Measurements from ENCODE around the gene EBLN2. TPM values are rescaled to one million over a fixed set of nuclear protein-coding genes. Genes with fewer than 3 reads are reported as not detected.

EBLN2 gene
- total RNA-seq, 1 donor: 6.2 TPM

DNA sequence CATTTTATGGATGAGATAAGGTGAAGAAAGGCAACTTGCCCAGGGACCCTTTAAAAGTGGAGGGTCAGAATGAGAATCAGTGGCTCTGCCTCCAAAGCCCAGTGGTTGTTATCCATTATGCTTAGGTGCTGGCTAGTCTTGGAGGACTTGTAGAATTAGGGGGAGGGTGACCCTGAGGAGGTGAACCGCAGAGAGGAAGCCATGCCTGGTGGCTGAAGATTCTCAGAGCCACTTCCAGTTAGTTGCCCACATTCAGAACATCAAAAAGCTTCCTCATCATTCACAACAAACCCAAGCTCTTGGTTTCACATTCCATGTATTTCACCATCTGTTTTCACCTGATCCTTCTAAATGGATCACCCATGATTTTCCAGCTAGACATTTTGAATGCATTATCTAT is 11.2 kb downstream of the EBLN2 start:
- H4K20me1 ChIP-seq (ENCODE audit: insufficient read depth, low read length): no peaks in the 10 kb centered on the region
- DNase-seq (ENCODE audit: insufficient read length, low spot score, missing footprints): no peak
- TF ChIP-seq, protein P1, sequence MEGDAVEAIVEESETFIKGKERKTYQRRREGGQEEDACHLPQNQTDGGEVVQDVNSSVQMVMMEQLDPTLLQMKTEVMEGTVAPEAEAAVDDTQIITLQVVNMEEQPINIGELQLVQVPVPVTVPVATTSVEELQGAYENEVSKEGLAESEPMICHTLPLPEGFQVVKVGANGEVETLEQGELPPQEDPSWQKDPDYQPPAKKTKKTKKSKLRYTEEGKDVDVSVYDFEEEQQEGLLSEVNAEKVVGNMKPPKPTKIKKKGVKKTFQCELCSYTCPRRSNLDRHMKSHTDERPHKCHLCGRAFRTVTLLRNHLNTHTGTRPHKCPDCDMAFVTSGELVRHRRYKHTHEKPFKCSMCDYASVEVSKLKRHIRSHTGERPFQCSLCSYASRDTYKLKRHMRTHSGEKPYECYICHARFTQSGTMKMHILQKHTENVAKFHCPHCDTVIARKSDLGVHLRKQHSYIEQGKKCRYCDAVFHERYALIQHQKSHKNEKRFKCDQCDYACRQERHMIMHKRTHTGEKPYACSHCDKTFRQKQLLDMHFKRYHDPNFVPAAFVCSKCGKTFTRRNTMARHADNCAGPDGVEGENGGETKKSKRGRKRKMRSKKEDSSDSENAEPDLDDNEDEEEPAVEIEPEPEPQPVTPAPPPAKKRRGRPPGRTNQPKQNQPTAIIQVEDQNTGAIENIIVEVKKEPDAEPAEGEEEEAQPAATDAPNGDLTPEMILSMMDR (IDR thresholded peaks at IDR 0.05; ENCODE audit: extremely low read depth, low read depth, low read length): no peak
- H3K9me3 ChIP-seq (ENCODE audit: low read depth, low read length): no peaks in the 10 kb centered on the region
- no peaks in the 10 kb centered on the region for H3K79me2 ChIP-seq (ENCODE audit: insufficient read depth, low read length)
- H3K4me3 ChIP-seq (ENCODE audit: insufficient read depth, low read length): no peak overlapping the region
- H3K4me2 ChIP-seq (ENCODE audit: insufficient read depth, low read length): no peak overlapping the region
- no peaks in the 10 kb centered on the region for H3K27me3 ChIP-seq (ENCODE audit: insufficient read depth, low read length)
- peaks cover 50% of the 10 kb centered on the region for H3K4me1 ChIP-seq (ENCODE audit: insufficient read depth, low read length)
- H3K27ac ChIP-seq (ENCODE audit: low read depth, low read length): no peak overlapping the region
- no peak overlapping the region for H2AFZ ChIP-seq (ENCODE audit: low read length)
- H3K36me3 ChIP-seq (ENCODE audit: insufficient read depth, low read length): no peaks in the 10 kb centered on the region

- no peak overlapping the region for H2AFZ ChIP-seq (ENCODE audit: low read length)
- H3K27me3 ChIP-seq (ENCODE audit: insufficient read depth, low read length): no peaks in the 10 kb centered on the region
- TF ChIP-seq, protein P1 (IDR thresholded peaks at IDR 0.05; ENCODE audit: extremely low read depth, low read depth, low read length): no peak
- no peaks in the 10 kb centered on the region for H3K79me2 ChIP-seq (ENCODE audit: insufficient read depth, low read length)
- H3K4me1 ChIP-seq (ENCODE audit: insufficient read depth, low read length): peaks cover 50% of the 10 kb centered on the region
- H3K4me3 ChIP-seq (ENCODE audit: insufficient read depth, low read length): no peak overlapping the region
- H3K27ac ChIP-seq (ENCODE audit: low read depth, low read length): peak overlapping the region; percentile 32
- no peaks in the 10 kb centered on the region for H4K20me1 ChIP-seq (ENCODE audit: insufficient read depth, low read length)
- H3K4me2 ChIP-seq (ENCODE audit: insufficient read depth, low read length): peak overlapping the region; percentile 11
- no peaks in the 10 kb centered on the region for H3K36me3 ChIP-seq (ENCODE audit: insufficient read depth, low read length)
- H3K9me3 ChIP-seq (ENCODE audit: low read depth, low read length): no peaks in the 10 kb centered on the region
- no peak for DNase-seq (ENCODE audit: insufficient read length, low spot score, missing footprints)
Measured at GRCh38 chr3:73073091-73073707, 11.7 kb downstream of the EBLN2 start.

DNA sequence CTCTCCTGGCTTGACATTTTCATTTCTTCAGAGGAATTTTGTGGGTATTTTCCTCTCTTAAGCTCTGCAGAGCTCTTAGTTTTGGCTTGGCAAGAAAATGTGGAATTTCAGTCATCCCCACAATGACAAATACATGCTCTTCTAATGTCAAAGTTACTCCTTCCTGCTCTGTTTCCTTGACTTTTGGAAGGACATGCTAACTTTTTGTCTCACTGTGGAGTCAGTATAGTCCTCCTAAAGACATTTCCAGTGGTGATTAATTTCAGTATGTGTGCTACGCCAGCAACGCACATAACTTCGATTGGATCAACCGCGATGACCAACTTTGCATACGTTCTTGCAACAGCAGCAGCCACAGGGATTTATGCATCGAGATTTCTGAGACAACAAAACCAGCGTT is 13.3 kb downstream of the EBLN2 start:
- Histone ChIP-seq H3K4me2 (ENCODE audit: insufficient read depth, low read length) (peak overlapping the region; percentile 3), H3K79me2 (ENCODE audit: insufficient read depth, low read length) (no peaks in the 10 kb centered on the region), H3K36me3 (ENCODE audit: insufficient read depth, low read length) (no peaks in the 10 kb centered on the region), H4K20me1 (ENCODE audit: insufficient read depth, low read length) (no peaks in the 10 kb centered on the region), H3K9me3 (ENCODE audit: low read depth, low read length) (no peaks in the 10 kb centered on the region), H3K27me3 (ENCODE audit: insufficient read depth, low read length) (no peaks in the 10 kb centered on the region), H2AFZ (ENCODE audit: low read length) (no peak overlapping the region), H3K4me1 (ENCODE audit: insufficient read depth, low read length) (peaks cover 45% of the 10 kb centered on the region), H3K27ac (ENCODE audit: low read depth, low read length) (no peak overlapping the region), H3K4me3 (ENCODE audit: insufficient read depth, low read length) (no peak overlapping the region)
- TF ChIP-seq, protein P1 (IDR thresholded peaks at IDR 0.05; ENCODE audit: extremely low read depth, low read depth, low read length): no peak
- no peak for DNase-seq (ENCODE audit: insufficient read length, low spot score, missing footprints)

DNA sequence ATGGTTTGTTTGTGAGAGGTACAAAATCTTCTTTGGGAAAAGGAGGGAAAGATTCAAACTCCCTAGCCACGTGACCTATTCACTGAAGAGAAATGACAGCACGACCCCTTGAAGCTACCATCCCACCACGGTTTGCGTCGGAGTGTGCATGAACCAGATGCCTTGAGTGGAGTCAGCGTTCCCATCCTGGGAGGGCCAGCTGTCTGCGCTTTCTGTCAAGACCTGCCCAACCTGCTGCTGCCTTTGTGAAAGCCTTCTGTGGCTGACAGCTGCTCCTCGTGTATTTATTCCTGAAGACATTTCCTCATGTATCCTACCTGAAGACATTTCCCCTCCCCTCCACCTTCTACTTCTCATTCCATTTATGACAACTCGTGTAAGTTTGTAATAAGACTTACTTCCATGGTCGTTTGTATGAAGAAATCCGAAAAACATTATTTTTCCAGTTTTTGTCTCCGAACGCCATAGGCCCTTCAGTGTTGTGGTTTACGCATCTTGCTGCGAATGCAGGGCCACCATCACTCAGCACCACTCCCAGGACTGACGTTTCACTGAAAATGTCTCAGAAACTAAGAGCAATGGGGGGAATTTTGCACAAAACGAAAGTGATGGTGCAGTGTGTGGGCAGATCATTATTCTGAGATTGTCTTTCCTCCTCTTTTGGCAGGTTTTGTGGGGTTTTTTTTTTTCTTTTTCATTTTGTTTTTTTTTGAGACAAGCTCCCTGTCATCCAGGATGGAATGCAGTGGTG is 18.9 kb downstream of the EBLN2 start:
- H3K4me1 ChIP-seq (ENCODE audit: insufficient read depth, low read length): no peaks in the 10 kb centered on the region
- DNase-seq (ENCODE audit: insufficient read length, low spot score, missing footprints): peak; percentile 30
- H3K79me2 ChIP-seq (ENCODE audit: insufficient read depth, low read length): no peaks in the 10 kb centered on the region
- H3K27me3 ChIP-seq (ENCODE audit: insufficient read depth, low read length): no peaks in the 10 kb centered on the region
- H3K9me3 ChIP-seq (ENCODE audit: low read depth, low read length): no peaks in the 10 kb centered on the region
- no peaks in the 10 kb centered on the region for H3K36me3 ChIP-seq (ENCODE audit: insufficient read depth, low read length)
- no peaks in the 10 kb centered on the region for H4K20me1 ChIP-seq (ENCODE audit: insufficient read depth, low read length)
- peak overlapping the region; percentile 32 for H3K4me2 ChIP-seq (ENCODE audit: insufficient read depth, low read length)
- H3K4me3 ChIP-seq (ENCODE audit: insufficient read depth, low read length): no peak overlapping the region
- TF ChIP-seq, protein P1 (IDR thresholded peaks at IDR 0.05; ENCODE audit: extremely low read depth, low read depth, low read length): no peak
- H3K27ac ChIP-seq (ENCODE audit: low read depth, low read length): no peak overlapping the region
- H2AFZ ChIP-seq (ENCODE audit: low read length): no peak overlapping the region

Data from osteoblast (primary cell).